NCI-H2029 (cell line): ENCODE results near the gene PDE4C.
A peak's percentile ranks its signal among the peaks of the same experiment; 100 is the strongest.
"Not testable (repeated sequence)": the region's sequence is repeated elsewhere in the genome, so short reads cannot be mapped to it uniquely, and the experiment has no call there.

Experiments used
- DNase-seq: peaks from one replicate; lab custom pipeline; 2025; lab: John Stamatoyannopoulos, UW

Gene PDE4C

GRCh38 chr19:18223860-18224524 is 2.2 kb downstream of the PDE4C start:
- peak; percentile 68 for DNase-seq

- no peak for DNase-seq
These were observed 4.2 kb downstream of the PDE4C start for GRCh38 chr19:18221815-18222725.

- peak; percentile 33 for DNase-seq
These were observed 5.5 kb downstream of the PDE4C start for GRCh38 chr19:18220632-18221275.

GRCh38 chr19:18219911-18220631 is 6.2 kb downstream of the PDE4C start:
- DNase-seq = no peak

- no peak for DNase-seq
These were observed 7.6 kb downstream of the PDE4C start for GRCh38 chr19:18218600-18218999.

GRCh38 chr19:18218159-18218558 is 8.1 kb downstream of the PDE4C start:
- no peak for DNase-seq

- no peak for DNase-seq
These were observed 9.4 kb downstream of the PDE4C start for GRCh38 chr19:18216789-18217188.

- DNase-seq = no peak
These were observed 11.3 kb downstream of the PDE4C start for GRCh38 chr19:18214779-18215433.

GRCh38 chr19:18211683-18212082 is 14.6 kb downstream of the PDE4C start:
- DNase-seq = no peak

- not testable (repeated sequence) for DNase-seq
These were observed 16.3 kb downstream of the PDE4C start for GRCh38 chr19:18209912-18210311.

GRCh38 chr19:18208098-18208951 is 17.9 kb downstream of the PDE4C start:
- no peak for DNase-seq

GRCh38 chr19:18206018-18206417 is 20.2 kb downstream of the PDE4C start:
- DNase-seq = no peak

- DNase-seq = peak; percentile 54
These were observed 20.9 kb downstream of the PDE4C start for GRCh38 chr19:18205200-18205892.

GRCh38 chr19:18204394-18205199 is 21.6 kb downstream of the PDE4C start:
- DNase-seq = peak; percentile 80

GRCh38 chr19:18203863-18204393 is 22.3 kb downstream of the PDE4C start, which contains the start of gene RAB3A:
Gene RAB3A (minus strand): TSS chr19:18204042. CDS start chr19:18202740, 1,302 bp downstream.
- peak; percentile 100 for DNase-seq

GRCh38 chr19:18203408-18203862 is 22.8 kb downstream of the PDE4C start:
- no peak for DNase-seq

GRCh38 chr19:18202778-18203407 is 23.3 kb downstream of the PDE4C start:
- DNase-seq = no peak

GRCh38 chr19:18202397-18202777 is 23.9 kb downstream of the PDE4C start:
- DNase-seq = no peak
